Caco-2 (cell line): ENCODE results near the gene RYR1. TPM values are rescaled to one million over a fixed set of nuclear protein-coding genes. Genes with fewer than 3 reads are reported as not detected.

ENCODE experiments used
- BruUV-seq: library from RNA; stranded (reverse); fragments of 400-500 nt; replicated peaks from 2 replicates; lab custom pipeline; 2021; lab: Mats Ljungman, UMichigan
- CTCF ChIA-PET: fragments of 300-600 bp; sonication (Branson Sonifier 250); formaldehyde crosslinking; loops from one replicate; lab custom pipeline; 2022; ENCODE audit warnings: antibody characterized with exemption; lab: Charles Lee
- POLR2A ChIA-PET: fragments of 300-600 bp; sonication (Branson Sonifier 250); formaldehyde crosslinking; loops from one replicate; lab custom pipeline; 2022; ENCODE audit warnings: antibody characterized with exemption; lab: Charles Lee
- DNase-seq, 2 experiments: peaks; one replicate each; pipeline versions ENCODE4 v3.0.0 to v3.0.0-alpha.2; 2020 to 2022
- H3K27me3 ChIP-seq: replicated peaks from 2 replicates; pipeline ENCODE4 v1.6.0; 2011; ENCODE audit warnings: low read length; ENCODE audit not compliant: control insufficient read depth, insufficient read depth
- H3K36me3 ChIP-seq: 2 replicates; pipeline ENCODE4 v1.5.1; 2011; ENCODE audit warnings: low read length; ENCODE audit not compliant: control insufficient read depth, insufficient read depth
- H3K4me1 ChIP-seq: fragments of 250-450 bp; sonication (Bioruptor Pico); 2 replicates; pipeline ENCODE4 v1.5.1; 2020; ENCODE audit warnings: mild to moderate bottlenecking
- H3K4me3 ChIP-seq: 2 replicates; pipeline ENCODE4 v1.5.1; 2011; ENCODE audit warnings: low read depth, mild to moderate bottlenecking, control low read depth, low read length
- H3K9me3 ChIP-seq: fragments of 250-450 bp; sonication (Bioruptor Pico); 2 replicates; pipeline ENCODE4 v1.5.1; 2020; ENCODE audit warnings: mild to moderate bottlenecking, moderate library complexity
- H3K27ac Mint-ChIP-seq: one replicate; pipeline ENCODE4 v1.8.0; 2022; ENCODE audit warnings: mixed read lengths; ENCODE audit not compliant: unreplicated experiment
- H3K27me3 Mint-ChIP-seq: one replicate; pipeline ENCODE4 v1.8.0; 2022; ENCODE audit warnings: mixed read lengths; ENCODE audit not compliant: insufficient read depth, unreplicated experiment
- H3K36me3 Mint-ChIP-seq: one replicate; pipeline ENCODE4 v1.8.0; 2022; ENCODE audit warnings: mild to moderate bottlenecking, mixed read lengths; ENCODE audit not compliant: insufficient read depth, unreplicated experiment
- H3K4me1 Mint-ChIP-seq: one replicate; pipeline ENCODE4 v1.8.0; 2022; ENCODE audit warnings: low read depth, mixed read lengths; ENCODE audit not compliant: unreplicated experiment
- H3K4me3 Mint-ChIP-seq: one replicate; pipeline ENCODE4 v1.8.0; 2022; ENCODE audit warnings: mild to moderate bottlenecking, moderate library complexity, mixed read lengths; ENCODE audit not compliant: unreplicated experiment
- H3K9me3 Mint-ChIP-seq: one replicate; pipeline ENCODE4 v1.8.0; 2022; ENCODE audit warnings: mixed read lengths; ENCODE audit not compliant: unreplicated experiment
- CTCF ChIP-seq, 2 experiments: fragments of 200-600 bp in 1 of 2; IDR thresholded peaks; 1 replicate in 1 of 2; 2 replicates in 1 of 2; pipeline versions ENCODE4 v1.5.1 to v1.8.0; 2011 to 2022; ENCODE audit warnings: antibody characterized with exemption in 1 of 2, control low read depth in 1 of 2, inconsistent platforms in 1 of 2, low read depth in 1 of 2, low read length in 1 of 2, mild to moderate bottlenecking in 1 of 2, moderate library complexity in 1 of 2; ENCODE audit not compliant: insufficient read depth in 1 of 2, severe bottlenecking in 1 of 2, unreplicated experiment in 1 of 2
- intact Hi-C: fragments of 100-400 bp; cut with micrococcal nuclease; formaldehyde crosslinking; loops from one replicate; pipeline ENCODE4 v1.10.0; 2022; ENCODE audit not compliant: unreplicated experiment
- total RNA-seq: library from RNA; stranded (reverse); gene quantifications from 2 replicates; pipeline ENCODE4 v1.2.3, GENCODE V29; 2022

RYR1 gene
- total RNA-seq, 1 experiment from 2014 or later = 5.6 TPM

GRCh38 chr19:38444026-38444425, 10.5 kb downstream of the RYR1 start:
- Histone ChIP-seq H3K9me3 (no peaks in the 10 kb centered on the region), H3K36me3 (no peaks in the 10 kb centered on the region), H3K27me3 (no peaks in the 10 kb centered on the region), H3K4me3 (no peak overlapping the region), H3K4me1 (no peaks in the 10 kb centered on the region)
- H3K27ac Mint-ChIP-seq = no peak overlapping the region
- DNase-seq = no peak
- ChIA-PET CTCF (interaction anchor here (1.0 kb wide), 1 partner anchor 41 kb away, joined by 5 read pairs; the partner anchor contains the start of gene FAM98C), POLR2A (no interaction called here)
- intact Hi-C loops = no loop called here
- H3K9me3 Mint-ChIP-seq = no peaks in the 10 kb centered on the region
- peaks cover 19% of the 10 kb centered on the region for H3K27me3 Mint-ChIP-seq
- BruUV-seq = no TSS peak
- no peak overlapping the region for H3K4me3 Mint-ChIP-seq
- H3K4me1 Mint-ChIP-seq = no peaks in the 10 kb centered on the region
- H3K36me3 Mint-ChIP-seq = no peaks in the 10 kb centered on the region
- TF ChIP-seq CTCF (IDR thresholded peaks at IDR 0.05; ENCODE audit: insufficient read depth in 1 of 2, low read depth in 1 of 2, low read length in 1 of 2, severe bottlenecking in 1 of 2, unreplicated experiment in 1 of 2) = no peak

GRCh38 chr19:38445362-38445761, 11.9 kb downstream of the RYR1 start:
- DNase-seq = no peak
- Mint-ChIP-seq H3K4me3 (no peak overlapping the region), H3K9me3 (no peaks in the 10 kb centered on the region), H3K36me3 (no peaks in the 10 kb centered on the region), H3K27ac (no peak overlapping the region), H3K27me3 (peaks cover 23% of the 10 kb centered on the region), H3K4me1 (no peaks in the 10 kb centered on the region)
- intact Hi-C loops = no loop called here
- TF ChIP-seq CTCF (IDR thresholded peaks at IDR 0.05; ENCODE audit: insufficient read depth in 1 of 2, low read depth in 1 of 2, low read length in 1 of 2, severe bottlenecking in 1 of 2, unreplicated experiment in 1 of 2) = no peak
- Histone ChIP-seq H3K9me3 (no peaks in the 10 kb centered on the region), H3K4me3 (no peak overlapping the region), H3K36me3 (no peaks in the 10 kb centered on the region), H3K27me3 (no peaks in the 10 kb centered on the region; the same call in 1 of the 2 replicates), H3K4me1 (no peaks in the 10 kb centered on the region)
- no TSS peak for BruUV-seq
- ChIA-PET CTCF (no interaction called here), POLR2A (no interaction called here)

- no peak overlapping the region for H3K4me3 ChIP-seq
- H3K36me3 ChIP-seq = no peaks in the 10 kb centered on the region
- intact Hi-C loops = no loop called here
- no peaks in the 10 kb centered on the region; the same call in 1 of the 2 replicates for H3K27me3 ChIP-seq
- Mint-ChIP-seq H3K27ac (no peak overlapping the region), H3K4me1 (no peaks in the 10 kb centered on the region), H3K36me3 (no peaks in the 10 kb centered on the region), H3K4me3 (no peak overlapping the region), H3K9me3 (no peaks in the 10 kb centered on the region), H3K27me3 (peaks cover 20% of the 10 kb centered on the region)
- no peaks in the 10 kb centered on the region for H3K4me1 ChIP-seq
- BruUV-seq = no TSS peak
- H3K9me3 ChIP-seq = no peaks in the 10 kb centered on the region
- POLR2A ChIA-PET = no interaction called here
- no peak for TF ChIP-seq CTCF (IDR thresholded peaks at IDR 0.05; ENCODE audit: insufficient read depth in 1 of 2, low read depth in 1 of 2, low read length in 1 of 2, severe bottlenecking in 1 of 2, unreplicated experiment in 1 of 2)
- CTCF ChIA-PET = no interaction called here
- no peak for DNase-seq
Observed at GRCh38 chr19:38448225-38448624, 14.7 kb downstream of the RYR1 start.
